ENCODE measurements around the gene SNTB2. TPM values are rescaled to one million over a fixed set of nuclear protein-coding genes. Genes with fewer than 3 reads are reported as not detected.

SNTB2 gene
- total RNA-seq, 4 donors from 2014 or later, result 14.2 to 31.4 (median 24.1) TPM

DNA sequence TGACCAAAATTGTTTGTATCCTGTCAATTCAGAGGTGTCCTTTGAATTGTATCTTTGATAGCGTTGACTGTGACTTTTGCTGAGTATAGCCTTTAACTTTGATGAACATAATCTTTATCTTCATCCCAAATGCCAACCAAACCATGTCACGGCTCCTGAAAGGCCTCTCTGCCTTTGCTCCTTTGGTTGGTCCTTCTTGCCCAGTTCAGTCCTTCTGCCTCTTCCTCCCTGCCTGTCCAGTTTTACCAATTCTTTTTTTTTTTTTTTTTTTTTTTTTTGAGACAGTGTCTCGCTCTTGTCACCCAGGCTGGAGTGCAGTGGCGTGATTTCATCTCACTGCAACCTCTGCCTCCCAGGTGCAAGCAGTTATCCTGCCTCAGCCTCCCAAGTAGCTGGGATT, 111.3 kb downstream of the SNTB2 start:
- Histone ChIP-seq H3K9me3 (no peaks in the 10 kb centered on the region), H3K4me3 (no peak overlapping the region), H3K27ac (no peak overlapping the region), H3K36me3 (peaks cover 0 to 20% (median 9%) of the 10 kb centered on the region in 4 donors), H3K4me1 (no peaks in the 10 kb centered on the region), H3K27me3 (no peaks in the 10 kb centered on the region)
- intact Hi-C loops (cut with DNase I; ENCODE audit: low total_unique reads), result no loop called here
- DNase-seq, result no peak
- no peak for TF ChIP-seq EP300 (IDR thresholded peaks at IDR 0.05; ENCODE audit: low read depth)
- no peak for TF ChIP-seq POLR2AphosphoS5 (IDR thresholded peaks at IDR 0.05)
- no peak for TF ChIP-seq POLR2A (IDR thresholded peaks at IDR 0.05)
- TF ChIP-seq, protein P1, sequence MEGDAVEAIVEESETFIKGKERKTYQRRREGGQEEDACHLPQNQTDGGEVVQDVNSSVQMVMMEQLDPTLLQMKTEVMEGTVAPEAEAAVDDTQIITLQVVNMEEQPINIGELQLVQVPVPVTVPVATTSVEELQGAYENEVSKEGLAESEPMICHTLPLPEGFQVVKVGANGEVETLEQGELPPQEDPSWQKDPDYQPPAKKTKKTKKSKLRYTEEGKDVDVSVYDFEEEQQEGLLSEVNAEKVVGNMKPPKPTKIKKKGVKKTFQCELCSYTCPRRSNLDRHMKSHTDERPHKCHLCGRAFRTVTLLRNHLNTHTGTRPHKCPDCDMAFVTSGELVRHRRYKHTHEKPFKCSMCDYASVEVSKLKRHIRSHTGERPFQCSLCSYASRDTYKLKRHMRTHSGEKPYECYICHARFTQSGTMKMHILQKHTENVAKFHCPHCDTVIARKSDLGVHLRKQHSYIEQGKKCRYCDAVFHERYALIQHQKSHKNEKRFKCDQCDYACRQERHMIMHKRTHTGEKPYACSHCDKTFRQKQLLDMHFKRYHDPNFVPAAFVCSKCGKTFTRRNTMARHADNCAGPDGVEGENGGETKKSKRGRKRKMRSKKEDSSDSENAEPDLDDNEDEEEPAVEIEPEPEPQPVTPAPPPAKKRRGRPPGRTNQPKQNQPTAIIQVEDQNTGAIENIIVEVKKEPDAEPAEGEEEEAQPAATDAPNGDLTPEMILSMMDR (IDR thresholded peaks at IDR 0.05), result no peak
- WGBS, 2 donors (ENCODE audit: low coverage in 1 of 2), result 98 to 100% methylated on average over 2 to 4 of the region's 4 CpGs
- in situ Hi-C loops (cut with MboI; ENCODE audit: low pct_ligation_motif_present in 1 of 4, low pct_unique_long_range_greater_than_20kb in 1 of 4, low sequenced_read_pairs in 3 of 4), result loop anchor here in 1 of 4 donors (25.0 kb wide), 1 partner anchor 411 kb away; no protein-coding TSS in a partner anchor

DNA sequence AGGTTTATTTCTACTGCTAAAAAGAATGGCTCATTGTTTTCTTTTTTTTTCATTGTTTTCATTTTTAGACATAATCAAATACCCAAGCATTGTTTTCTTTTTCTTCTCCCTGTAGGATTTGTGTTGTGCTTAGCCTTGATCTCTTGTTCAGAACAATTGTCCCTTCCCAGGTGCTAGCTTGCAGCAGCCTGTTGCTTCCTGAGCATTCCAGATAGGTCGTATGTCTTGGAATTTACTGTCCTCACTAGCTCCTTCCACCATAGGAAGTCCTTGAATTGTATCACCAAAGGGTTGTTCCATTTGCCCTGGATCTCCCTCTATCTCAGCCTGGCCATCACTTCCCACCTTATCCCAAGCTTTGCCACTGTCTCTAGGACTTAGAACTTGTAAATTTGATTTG, 114.2 kb downstream of the SNTB2 start:
- WGBS, 2 donors (ENCODE audit: low coverage in 1 of 2), result 45 to 81% methylated on average over 1 of the region's 1 CpG
- Histone ChIP-seq H3K36me3 (peaks cover 0 to 22% (median 10%) of the 10 kb centered on the region in 4 donors), H3K27ac (no peak overlapping the region), H3K4me3 (no peak overlapping the region), H3K9me3 (no peaks in the 10 kb centered on the region), H3K27me3 (no peaks in the 10 kb centered on the region), H3K4me1 (no peaks in the 10 kb centered on the region)
- DNase-seq, result no peak
- TF ChIP-seq, protein P1 (IDR thresholded peaks at IDR 0.05), result no peak
- intact Hi-C loops (cut with DNase I; ENCODE audit: low total_unique reads), result no loop called here
- in situ Hi-C loops (cut with MboI; ENCODE audit: low pct_ligation_motif_present in 1 of 4, low pct_unique_long_range_greater_than_20kb in 1 of 4, low sequenced_read_pairs in 3 of 4), result no loop called here

DNA sequence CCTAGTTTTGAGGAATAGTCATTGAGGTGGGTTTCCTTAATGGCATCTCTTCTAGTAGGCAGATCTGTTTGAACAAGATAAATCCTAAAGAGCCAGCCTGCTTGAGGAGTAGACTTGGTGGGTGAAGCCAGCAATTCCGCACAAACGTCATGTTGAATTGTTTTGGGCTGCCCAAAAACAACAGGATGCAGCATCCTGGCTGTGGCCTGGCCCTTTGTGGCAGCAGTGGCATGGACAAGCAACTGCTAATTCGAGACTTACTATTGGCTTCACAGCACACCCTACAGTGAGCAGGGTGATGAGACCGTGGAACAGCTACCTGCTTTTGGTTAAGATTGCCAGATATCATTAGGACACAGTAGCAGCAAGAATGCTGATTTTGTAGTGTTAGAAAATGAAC, 114.9 kb downstream of the SNTB2 start:
- no peak for DNase-seq
- Histone ChIP-seq H3K27ac (no peak overlapping the region), H3K4me3 (no peak overlapping the region), H3K27me3 (no peaks in the 10 kb centered on the region), H3K9me3 (no peaks in the 10 kb centered on the region), H3K4me1 (no peaks in the 10 kb centered on the region), H3K36me3 (peaks cover 0 to 22% (median 10%) of the 10 kb centered on the region in 4 donors)
- in situ Hi-C loops (cut with MboI; ENCODE audit: low pct_ligation_motif_present in 1 of 4, low pct_unique_long_range_greater_than_20kb in 1 of 4, low sequenced_read_pairs in 3 of 4) (no loop called here), intact Hi-C loops (cut with DNase I; ENCODE audit: low total_unique reads) (no loop called here)
- WGBS, 2 donors (ENCODE audit: low coverage in 1 of 2), result 60 to 88% methylated on average over 1 to 4 of the region's 4 CpGs
- TF ChIP-seq POLR2AphosphoS5 (IDR thresholded peaks at IDR 0.05) (no peak), EP300 (IDR thresholded peaks at IDR 0.05; ENCODE audit: low read depth) (no peak), POLR2A (IDR thresholded peaks at IDR 0.05) (no peak)
- TF ChIP-seq, protein P1 (IDR thresholded peaks at IDR 0.05), result no peak

DNA sequence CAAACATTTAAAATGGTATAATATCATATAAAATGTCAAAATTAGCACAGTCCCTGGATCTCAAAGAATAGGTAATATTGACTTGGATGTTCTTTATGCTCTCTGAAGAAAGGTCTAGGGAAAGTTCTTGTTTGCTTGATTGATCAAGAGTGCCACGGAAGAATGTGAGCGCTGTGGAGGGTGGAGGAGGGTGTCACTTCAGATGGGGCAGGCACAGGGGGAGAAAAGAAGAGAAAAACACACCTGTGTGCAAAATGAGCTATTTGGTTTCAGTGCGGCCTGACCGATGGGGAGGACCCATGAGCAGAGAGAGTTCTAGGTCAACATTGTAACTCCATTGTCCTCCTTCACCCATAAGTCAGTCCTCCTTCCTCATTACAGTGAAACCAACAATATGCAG, 115.3 kb downstream of the SNTB2 start:
- H3K4me3 ChIP-seq, result no peak overlapping the region
- no peak for DNase-seq
- H3K27ac ChIP-seq, result no peak overlapping the region
- no peaks in the 10 kb centered on the region for H3K4me1 ChIP-seq
- H3K9me3 ChIP-seq, result no peaks in the 10 kb centered on the region
- 91 to 95% methylated on average over 4 of the region's 4 CpGs for WGBS, 2 donors (ENCODE audit: low coverage in 1 of 2)
- intact Hi-C loops (cut with DNase I; ENCODE audit: low total_unique reads), result no loop called here
- no peaks in the 10 kb centered on the region for H3K27me3 ChIP-seq
- in situ Hi-C loops (cut with MboI; ENCODE audit: low pct_ligation_motif_present in 1 of 4, low pct_unique_long_range_greater_than_20kb in 1 of 4, low sequenced_read_pairs in 3 of 4), result no loop called here
- H3K36me3 ChIP-seq, result peaks cover 0 to 22% (median 10%) of the 10 kb centered on the region in 4 donors
- TF ChIP-seq, protein P1 (IDR thresholded peaks at IDR 0.05), result no peak
- TF ChIP-seq POLR2AphosphoS5 (IDR thresholded peaks at IDR 0.05), result no peak
